ENCODE results near the gene GOLPH3.

GOLPH3 gene

GRCh38 chr5:32222723-32223470, 48.8 kb upstream of the GOLPH3 start:
- Histone ChIP-seq H3K27ac (ENCODE audit: extremely low read depth, low read depth, low read length) (no peak overlapping the region), H3K4me3 (ENCODE audit: low read depth, low read length) (no peak overlapping the region), H3K36me3 (ENCODE audit: control insufficient read depth in 2 of 2, insufficient read depth in 1 of 2, low read length in 2 of 2) (peaks cover 0 to 3% of the 10 kb centered on the region in 2 experiments; a peak in 1 of 3 replicates), H3K9me3 (ENCODE audit: control insufficient read depth, insufficient read depth, low read depth, low read length) (no peaks in the 10 kb centered on the region), H3K4me1 (ENCODE audit: control insufficient read depth, insufficient read depth, low read length) (peaks cover 7% of the 10 kb centered on the region)
- TF ChIP-seq ZNF555 (tag by site-specific recombination; conservative IDR thresholded peaks at IDR 0.05) (no peak), KLF1 (tag by site-specific recombination; IDR thresholded peaks at IDR 0.05) (no peak), ZNF211 (tag by site-specific recombination; IDR thresholded peaks at IDR 0.05; ENCODE audit: low read depth) (0 out of 2 replicates have a peak, but pooled peaks have one; percentile 5), OVOL3 (tag by site-specific recombination; IDR thresholded peaks at IDR 0.05) (no peak), ELK4 (IDR thresholded peaks at IDR 0.05; ENCODE audit: borderline replicate concordance, low read depth, low read length) (no peak), ZNF664 (tag by site-specific recombination; IDR thresholded peaks at IDR 0.05) (no peak), ZNF121 (tag by site-specific recombination; IDR thresholded peaks at IDR 0.05) (peak; percentile 35; the same call in 1 of the 2 replicates), ZNF561 (tag by site-specific recombination; IDR thresholded peaks at IDR 0.05; ENCODE audit: borderline replicate concordance) (no peak)
- POLR2A ChIA-PET, result no interaction called here
- CTCF ChIA-PET, result interaction anchor here (1.0 to 1.3 kb wide), 2 partner anchors 9 to 26 kb away, joined by 3 to 8 read pairs; no protein-coding TSS in a partner anchor

GRCh38 chr5:32217886-32218396, 43.8 kb upstream of the GOLPH3 start:
- no peak overlapping the region for H3K4me3 ChIP-seq (ENCODE audit: low read depth, low read length)
- H3K36me3 ChIP-seq (ENCODE audit: control insufficient read depth in 2 of 2, insufficient read depth in 1 of 2, low read length in 2 of 2), result no peaks in the 10 kb centered on the region
- H3K9me3 ChIP-seq (ENCODE audit: control insufficient read depth, insufficient read depth, low read depth, low read length), result no peaks in the 10 kb centered on the region
- POLR2A ChIA-PET, result interaction anchor here (0.7 kb wide), 1 partner anchor 44 kb away, joined by 3 read pairs; the partner anchor contains the start of gene GOLPH3
- no peak overlapping the region for H3K27ac ChIP-seq (ENCODE audit: extremely low read depth, low read depth, low read length)
- H3K4me1 ChIP-seq (ENCODE audit: control insufficient read depth, insufficient read depth, low read length), result peaks cover 13% of the 10 kb centered on the region
- CTCF ChIA-PET, result interaction anchor here (0.6 to 0.9 kb wide), 2 partner anchors 15 to 60 kb away, joined by 3 read pairs; no protein-coding TSS in a partner anchor
- no peak for TF ChIP-seq HOXC10 (CRISPR knock-in tag; IDR thresholded peaks at IDR 0.05)
- no peak for TF ChIP-seq SP7 (tag by site-specific recombination; IDR thresholded peaks at IDR 0.05)
- no peak for TF ChIP-seq ZNF292 (tag by site-specific recombination; IDR thresholded peaks at IDR 0.05; ENCODE audit: borderline replicate concordance, low read depth)
- no peak for TF ChIP-seq KLF17 (tag by site-specific recombination; IDR thresholded peaks at IDR 0.05)
- TF ChIP-seq ZSCAN23 (tag by site-specific recombination; IDR thresholded peaks at IDR 0.05), result no peak
- TF ChIP-seq SCRT1 (tag by site-specific recombination; IDR thresholded peaks at IDR 0.05; ENCODE audit: borderline replicate concordance), result no peak
- TF ChIP-seq ZNF660 (tag by site-specific recombination; IDR thresholded peaks at IDR 0.05), result peak; percentile 98
- no peak for TF ChIP-seq ZNF138 (tag by site-specific recombination; IDR thresholded peaks at IDR 0.05; ENCODE audit: borderline replicate concordance)
- TF ChIP-seq CTCF (tag by site-specific recombination; IDR thresholded peaks at IDR 0.05), result no peak
- peak; percentile 84 for TF ChIP-seq ZBTB44 (tag by site-specific recombination; IDR thresholded peaks at IDR 0.05)
- no peak for TF ChIP-seq ZNF132 (tag by site-specific recombination; IDR thresholded peaks at IDR 0.05; ENCODE audit: borderline replicate concordance)
- TF ChIP-seq PRDM1 (tag by site-specific recombination; IDR thresholded peaks at IDR 0.05), result no peak
- no peak for TF ChIP-seq ATF2 (tag by site-specific recombination; IDR thresholded peaks at IDR 0.05; ENCODE audit: low read depth)
- peak; percentile 62 for TF ChIP-seq ZBTB48 (tag by site-specific recombination; IDR thresholded peaks at IDR 0.05)
- TF ChIP-seq ZNF623 (tag by site-specific recombination; IDR thresholded peaks at IDR 0.05), result no peak
- peak; percentile 69; the same call in 1 of the 2 replicates for TF ChIP-seq MZF1 (tag by site-specific recombination; IDR thresholded peaks at IDR 0.05; ENCODE audit: borderline replicate concordance)
- no peak for TF ChIP-seq ZNF514 (tag by site-specific recombination; IDR thresholded peaks at IDR 0.05)
- TF ChIP-seq ZNF155 (tag by site-specific recombination; IDR thresholded peaks at IDR 0.05), result no peak
- no peak for TF ChIP-seq ELK4 (IDR thresholded peaks at IDR 0.05; ENCODE audit: borderline replicate concordance, low read depth, low read length)
